ENCODE results near the gene ARMC10. TPM values are rescaled to one million over a fixed set of nuclear protein-coding genes. Genes with fewer than 3 reads are reported as not detected.

The ARMC10 gene
- polyA plus RNA-seq, 2 donors: 14.5 to 17.7 TPM

DNA sequence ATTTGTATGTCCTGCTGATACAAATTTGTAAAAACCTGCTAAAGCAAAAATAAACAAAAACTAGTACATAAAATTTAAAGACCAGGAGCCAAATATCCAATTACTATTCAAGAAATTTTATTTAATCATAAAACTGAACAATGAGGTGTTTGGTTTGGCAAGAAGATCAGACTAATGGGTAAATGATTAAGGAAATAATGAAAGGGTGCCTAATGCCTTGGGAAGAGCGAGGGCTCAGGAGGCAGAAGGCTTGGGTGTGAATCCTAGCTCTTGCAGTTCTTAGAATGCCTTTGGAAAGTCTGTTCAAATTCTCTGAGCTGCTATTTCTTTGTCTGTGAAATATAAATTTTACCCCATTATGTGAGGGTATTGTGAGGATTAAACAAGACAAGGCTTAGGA is 41.6 kb downstream of the ARMC10 start:
- H3K36me3 ChIP-seq (ENCODE audit: control insufficient read depth in 2 of 2, insufficient read depth in 2 of 2, low read length in 1 of 2): peaks cover 0 to 6% of the 10 kb centered on the region in 2 donors
- no peaks in the 10 kb centered on the region for H3K4me1 ChIP-seq (ENCODE audit: control insufficient read depth in 2 of 2, insufficient read depth in 2 of 2, low read length in 1 of 2)
- 88 to 93% methylated on average over 1 of the region's 1 CpG for WGBS, 2 donors
- no peak overlapping the region for H3K4me3 ChIP-seq (ENCODE audit: low read depth in 1 of 2, low read length in 2 of 2)
- no peaks in the 10 kb centered on the region for H3K27me3 ChIP-seq (ENCODE audit: control insufficient read depth in 1 of 2, insufficient read depth in 2 of 2, low read length in 2 of 2)
- no peaks in the 10 kb centered on the region for H3K9me3 ChIP-seq (ENCODE audit: control insufficient read depth in 2 of 2, insufficient read depth in 1 of 2, low read depth in 1 of 2, low read length in 1 of 2)
- H3K27ac ChIP-seq (ENCODE audit: low read depth in 2 of 2, low read length in 1 of 2): no peak overlapping the region

DNA sequence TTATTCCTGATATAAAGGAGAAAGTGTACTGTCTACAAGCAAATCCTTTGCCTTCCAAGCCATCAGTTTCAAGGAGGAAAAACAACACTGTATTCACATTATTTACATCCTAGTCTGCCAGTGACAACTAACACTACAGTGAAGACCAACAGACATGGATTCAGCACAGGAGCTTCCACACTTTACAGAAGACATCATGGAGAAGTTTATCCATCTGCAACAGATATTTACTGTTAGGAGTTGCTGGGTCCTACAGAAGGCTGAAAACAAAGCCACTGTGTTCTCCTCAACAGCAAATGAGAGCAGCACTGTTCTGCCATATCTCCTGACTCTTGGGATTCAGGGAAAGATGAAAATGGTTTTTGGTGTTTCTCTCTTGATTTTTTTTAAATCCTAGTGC is 42.1 kb downstream of the ARMC10 start:
- no peaks in the 10 kb centered on the region for H3K27me3 ChIP-seq (ENCODE audit: control insufficient read depth in 1 of 2, insufficient read depth in 2 of 2, low read length in 2 of 2)
- H3K4me1 ChIP-seq (ENCODE audit: control insufficient read depth in 2 of 2, insufficient read depth in 2 of 2, low read length in 1 of 2): no peaks in the 10 kb centered on the region
- H3K9me3 ChIP-seq (ENCODE audit: control insufficient read depth in 2 of 2, insufficient read depth in 1 of 2, low read depth in 1 of 2, low read length in 1 of 2): no peaks in the 10 kb centered on the region
- peaks cover 0 to 8% of the 10 kb centered on the region in 2 donors for H3K36me3 ChIP-seq (ENCODE audit: control insufficient read depth in 2 of 2, insufficient read depth in 2 of 2, low read length in 1 of 2)
- no peak overlapping the region for H3K4me3 ChIP-seq (ENCODE audit: low read depth in 1 of 2, low read length in 2 of 2)
- no peak overlapping the region for H3K27ac ChIP-seq (ENCODE audit: low read depth in 2 of 2, low read length in 1 of 2)

DNA sequence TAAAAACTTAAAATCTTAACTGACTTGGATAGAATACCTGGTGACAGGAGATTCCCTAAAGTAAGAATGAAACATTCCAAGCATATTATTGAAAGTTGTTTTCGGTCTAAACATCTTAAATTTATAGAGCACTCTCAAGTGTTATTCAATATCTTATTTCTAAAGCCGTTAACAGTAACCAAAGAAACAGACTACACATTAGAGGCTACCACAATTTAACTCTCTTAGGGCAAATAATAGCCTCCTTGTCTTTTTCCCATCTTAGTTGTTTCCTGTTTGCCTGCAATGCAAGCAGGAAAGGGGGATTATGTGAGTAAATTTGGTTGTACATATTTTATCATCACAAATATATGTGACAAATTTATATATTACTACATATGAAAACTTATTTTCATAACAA is 42.5 kb downstream of the ARMC10 start:
- no peaks in the 10 kb centered on the region for H3K4me1 ChIP-seq (ENCODE audit: control insufficient read depth in 2 of 2, insufficient read depth in 2 of 2, low read length in 1 of 2)
- no peak overlapping the region for H3K4me3 ChIP-seq (ENCODE audit: low read depth in 1 of 2, low read length in 2 of 2)
- WGBS, 2 donors: 92 to 94% methylated on average over 2 of the region's 2 CpGs
- H3K36me3 ChIP-seq (ENCODE audit: control insufficient read depth in 2 of 2, insufficient read depth in 2 of 2, low read length in 1 of 2): peaks cover 0 to 10% of the 10 kb centered on the region in 2 donors
- no peak overlapping the region for H3K27ac ChIP-seq (ENCODE audit: low read depth in 2 of 2, low read length in 1 of 2)
- no peaks in the 10 kb centered on the region for H3K27me3 ChIP-seq (ENCODE audit: control insufficient read depth in 1 of 2, insufficient read depth in 2 of 2, low read length in 2 of 2)
- no peaks in the 10 kb centered on the region for H3K9me3 ChIP-seq (ENCODE audit: control insufficient read depth in 2 of 2, insufficient read depth in 1 of 2, low read depth in 1 of 2, low read length in 1 of 2)

DNA sequence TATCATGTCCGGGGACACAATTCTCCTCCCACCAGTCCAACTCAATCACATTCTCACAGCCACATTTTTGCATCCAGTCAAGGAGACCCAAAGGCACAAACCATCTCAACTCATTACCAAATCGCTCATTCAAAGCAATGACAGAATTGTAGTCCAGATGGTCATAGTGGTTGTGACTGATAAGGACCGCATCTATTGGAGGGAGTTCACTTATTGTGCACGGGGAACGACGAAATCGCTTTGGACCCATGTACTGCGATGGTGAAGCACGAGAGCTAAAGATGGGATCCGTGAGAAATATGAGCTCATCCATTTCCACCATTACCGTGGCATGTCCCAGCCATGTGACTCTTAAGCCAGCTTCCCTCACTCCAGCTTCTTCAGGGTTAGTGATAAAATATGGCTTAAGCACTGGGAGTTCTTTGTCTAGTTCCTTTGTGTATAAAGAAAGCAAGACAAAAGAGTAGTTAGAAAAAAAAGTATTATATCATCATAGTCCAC is 44.9 kb downstream of the ARMC10 start:
- Histone ChIP-seq H3K4me1 (ENCODE audit: control insufficient read depth in 2 of 2, insufficient read depth in 2 of 2, low read length in 1 of 2) (no peaks in the 10 kb centered on the region), H3K4me3 (ENCODE audit: low read depth in 1 of 2, low read length in 2 of 2) (no peak overlapping the region), H3K27ac (ENCODE audit: low read depth in 2 of 2, low read length in 1 of 2) (no peak overlapping the region), H3K9me3 (ENCODE audit: control insufficient read depth in 2 of 2, insufficient read depth in 1 of 2, low read depth in 1 of 2, low read length in 1 of 2) (no peaks in the 10 kb centered on the region), H3K36me3 (ENCODE audit: control insufficient read depth in 2 of 2, insufficient read depth in 2 of 2, low read length in 1 of 2) (peaks cover 0 to 10% of the 10 kb centered on the region in 2 donors), H3K27me3 (ENCODE audit: control insufficient read depth in 1 of 2, insufficient read depth in 2 of 2, low read length in 2 of 2) (no peaks in the 10 kb centered on the region)
- WGBS, 2 donors: 97 to 98% methylated on average over 11 of the region's 11 CpGs

DNA sequence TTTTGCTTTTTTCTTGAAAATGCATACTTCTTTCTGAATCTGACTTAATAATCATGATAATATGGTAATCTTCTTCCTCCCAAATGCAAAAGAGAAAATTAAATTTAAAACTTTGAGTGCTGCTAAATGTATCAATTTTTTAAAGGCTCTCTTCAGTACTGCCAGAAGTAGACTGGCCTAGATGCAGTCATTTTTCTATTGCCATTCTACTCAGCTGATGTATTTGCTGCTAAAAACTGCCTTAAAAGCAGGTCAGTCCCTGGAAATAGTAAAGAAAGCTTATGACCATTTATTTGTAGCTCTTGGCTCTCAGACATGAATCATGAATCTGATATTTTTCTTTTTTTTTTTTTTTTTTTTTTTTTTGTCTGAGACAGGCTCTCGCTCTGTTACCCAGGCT is 45.4 kb downstream of the ARMC10 start:
- no peak overlapping the region for H3K4me3 ChIP-seq (ENCODE audit: low read depth in 1 of 2, low read length in 2 of 2)

DNA sequence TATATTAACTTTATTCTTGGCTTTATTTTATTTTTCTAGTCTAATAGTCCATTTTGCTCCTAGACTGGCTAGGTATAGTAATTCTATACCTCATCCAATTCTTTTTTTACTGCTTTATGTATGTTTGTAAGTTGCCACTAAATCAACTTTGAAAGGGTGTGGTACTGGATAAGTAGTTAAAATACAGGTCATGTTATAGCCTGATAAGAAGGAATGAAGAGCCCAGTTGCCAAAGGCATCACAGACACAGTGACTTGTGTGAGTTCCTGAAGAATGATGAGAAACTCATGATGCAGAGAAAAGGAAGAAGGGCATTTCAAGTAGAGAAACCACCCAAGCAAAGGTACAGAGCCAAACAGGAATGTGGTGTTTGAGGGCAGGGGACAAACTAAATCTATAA is 46.7 kb downstream of the ARMC10 start:
- Histone ChIP-seq H3K4me1 (ENCODE audit: control insufficient read depth in 2 of 2, insufficient read depth in 2 of 2, low read length in 1 of 2) (no peaks in the 10 kb centered on the region), H3K27me3 (ENCODE audit: control insufficient read depth in 1 of 2, insufficient read depth in 2 of 2, low read length in 2 of 2) (no peaks in the 10 kb centered on the region), H3K27ac (ENCODE audit: low read depth in 2 of 2, low read length in 1 of 2) (no peak overlapping the region), H3K4me3 (ENCODE audit: low read depth in 1 of 2, low read length in 2 of 2) (no peak overlapping the region), H3K9me3 (ENCODE audit: control insufficient read depth in 2 of 2, insufficient read depth in 1 of 2, low read depth in 1 of 2, low read length in 1 of 2) (no peaks in the 10 kb centered on the region), H3K36me3 (ENCODE audit: control insufficient read depth in 2 of 2, insufficient read depth in 2 of 2, low read length in 1 of 2) (peaks cover 0 to 10% of the 10 kb centered on the region in 2 donors)

More for the DNA sequence above, 45.4 kb downstream of the ARMC10 start:
- no peaks in the 10 kb centered on the region for H3K27me3 ChIP-seq (ENCODE audit: control insufficient read depth in 1 of 2, insufficient read depth in 2 of 2, low read length in 2 of 2)
- 91 to 94% methylated on average over 1 of the region's 1 CpG for WGBS, 2 donors
- H3K27ac ChIP-seq (ENCODE audit: low read depth in 2 of 2, low read length in 1 of 2): no peak overlapping the region
- no peaks in the 10 kb centered on the region for H3K9me3 ChIP-seq (ENCODE audit: control insufficient read depth in 2 of 2, insufficient read depth in 1 of 2, low read depth in 1 of 2, low read length in 1 of 2)
- no peaks in the 10 kb centered on the region for H3K4me1 ChIP-seq (ENCODE audit: control insufficient read depth in 2 of 2, insufficient read depth in 2 of 2, low read length in 1 of 2)
- peaks cover 0 to 10% of the 10 kb centered on the region in 2 donors for H3K36me3 ChIP-seq (ENCODE audit: control insufficient read depth in 2 of 2, insufficient read depth in 2 of 2, low read length in 1 of 2)

DNA sequence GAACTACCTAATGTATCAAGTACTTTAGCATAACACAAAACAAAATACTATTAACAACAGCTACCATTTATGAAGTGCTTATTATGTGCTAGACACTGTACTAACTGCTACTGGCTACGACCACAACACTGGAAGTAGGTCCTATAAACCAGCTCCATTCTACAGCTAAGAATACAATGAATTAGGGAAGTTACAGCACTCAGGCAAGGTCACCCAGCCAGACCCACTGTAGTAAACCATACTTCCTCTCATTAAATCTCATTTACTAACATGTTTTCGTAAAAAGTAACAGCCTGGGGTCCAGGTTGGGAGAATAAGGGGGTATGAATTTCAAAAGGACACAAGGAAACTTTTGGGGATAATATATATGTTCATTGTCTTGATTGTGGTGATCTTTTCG is 48.6 kb downstream of the ARMC10 start:
- H3K36me3 ChIP-seq (ENCODE audit: control insufficient read depth in 2 of 2, insufficient read depth in 2 of 2, low read length in 1 of 2): peaks cover 0 to 13% of the 10 kb centered on the region in 2 donors
- H3K27ac ChIP-seq (ENCODE audit: low read depth in 2 of 2, low read length in 1 of 2): no peak overlapping the region
- WGBS, 2 donors: 59 to 64% methylated on average over 3 of the region's 3 CpGs
- no peaks in the 10 kb centered on the region for H3K27me3 ChIP-seq (ENCODE audit: control insufficient read depth in 1 of 2, insufficient read depth in 2 of 2, low read length in 2 of 2)
- no peaks in the 10 kb centered on the region for H3K9me3 ChIP-seq (ENCODE audit: control insufficient read depth in 2 of 2, insufficient read depth in 1 of 2, low read depth in 1 of 2, low read length in 1 of 2)
- no peaks in the 10 kb centered on the region for H3K4me1 ChIP-seq (ENCODE audit: control insufficient read depth in 2 of 2, insufficient read depth in 2 of 2, low read length in 1 of 2)
- no peak overlapping the region for H3K4me3 ChIP-seq (ENCODE audit: low read depth in 1 of 2, low read length in 2 of 2)

DNA sequence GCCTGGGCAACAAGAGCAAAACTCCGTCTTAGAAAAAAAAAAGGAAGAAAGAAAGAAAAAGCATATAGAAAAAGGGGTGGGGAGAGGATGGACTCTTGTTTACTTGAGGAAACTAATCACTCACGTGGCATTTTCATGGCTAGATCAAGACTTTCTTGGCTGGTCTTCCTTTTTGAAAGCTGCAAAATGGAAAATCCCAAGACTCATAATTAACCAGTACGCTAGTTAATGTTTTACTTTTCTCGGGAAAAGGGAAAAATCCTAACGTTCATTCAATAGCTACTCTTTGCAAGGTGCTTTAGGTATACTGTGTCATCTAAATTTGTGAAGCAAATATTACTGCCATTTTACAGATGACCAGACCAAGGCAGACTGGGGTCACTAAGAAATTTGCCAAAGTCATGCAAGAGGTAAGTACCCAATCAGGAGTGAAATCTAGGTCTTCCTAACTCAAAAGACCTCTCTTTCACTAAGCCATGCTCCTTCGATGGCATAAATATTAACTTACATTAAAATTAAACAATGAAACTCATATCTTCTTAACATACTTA is 49.6 kb downstream of the ARMC10 start:
- no peaks in the 10 kb centered on the region for H3K27me3 ChIP-seq (ENCODE audit: control insufficient read depth in 1 of 2, insufficient read depth in 2 of 2, low read length in 2 of 2)

DNA sequence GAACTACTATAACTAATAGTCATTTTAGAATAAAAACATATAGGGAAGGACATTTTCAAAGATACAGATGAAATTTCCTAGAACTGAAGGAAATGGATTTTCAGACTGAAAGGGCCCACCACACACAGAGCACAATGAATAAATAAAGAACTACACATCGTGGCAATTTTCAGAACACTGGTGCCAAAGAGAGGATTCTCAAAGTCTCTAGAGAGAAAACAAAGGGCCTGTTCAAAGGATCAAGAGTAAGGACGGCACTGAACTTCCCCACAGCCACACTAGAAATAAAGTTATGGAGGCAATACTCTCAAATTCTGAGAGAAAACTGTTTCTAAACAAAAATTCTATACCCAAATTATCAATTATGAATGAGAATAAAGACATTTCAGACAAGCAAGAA is 52.1 kb downstream of the ARMC10 start:
- Histone ChIP-seq H3K36me3 (ENCODE audit: control insufficient read depth in 2 of 2, insufficient read depth in 2 of 2, low read length in 1 of 2) (peaks cover 0 to 5% of the 10 kb centered on the region in 2 donors), H3K4me3 (ENCODE audit: low read depth in 1 of 2, low read length in 2 of 2) (no peak overlapping the region), H3K27ac (ENCODE audit: low read depth in 2 of 2, low read length in 1 of 2) (no peak overlapping the region), H3K9me3 (ENCODE audit: control insufficient read depth in 2 of 2, insufficient read depth in 1 of 2, low read depth in 1 of 2, low read length in 1 of 2) (no peaks in the 10 kb centered on the region), H3K27me3 (ENCODE audit: control insufficient read depth in 1 of 2, insufficient read depth in 2 of 2, low read length in 2 of 2) (no peaks in the 10 kb centered on the region), H3K4me1 (ENCODE audit: control insufficient read depth in 2 of 2, insufficient read depth in 2 of 2, low read length in 1 of 2) (no peaks in the 10 kb centered on the region)
- 85% methylated on average over 2 of the region's 2 CpGs for WGBS, 2 donors

More for the DNA sequence above, 49.6 kb downstream of the ARMC10 start:
- Histone ChIP-seq H3K27ac (ENCODE audit: low read depth in 2 of 2, low read length in 1 of 2) (no peak overlapping the region), H3K4me1 (ENCODE audit: control insufficient read depth in 2 of 2, insufficient read depth in 2 of 2, low read length in 1 of 2) (no peaks in the 10 kb centered on the region), H3K9me3 (ENCODE audit: control insufficient read depth in 2 of 2, insufficient read depth in 1 of 2, low read depth in 1 of 2, low read length in 1 of 2) (no peaks in the 10 kb centered on the region), H3K4me3 (ENCODE audit: low read depth in 1 of 2, low read length in 2 of 2) (no peak overlapping the region), H3K36me3 (ENCODE audit: control insufficient read depth in 2 of 2, insufficient read depth in 2 of 2, low read length in 1 of 2) (peaks cover 0 to 12% of the 10 kb centered on the region in 2 donors)
- WGBS, 2 donors: 76 to 80% methylated on average over 6 of the region's 6 CpGs

Data from esophagus (tissue), 2 donors.